22Rv1 (cell line): Measurements from ENCODE around the gene P3H3.

Experiments used
- CTCF ChIP-seq: fragments of 450-650 bp; IDR thresholded peaks from 2 replicates; pipeline ENCODE4 v1.5.1; 2017; ENCODE audit warnings: mild to moderate bottlenecking
- ZFX ChIP-seq: fragments of 450-650 bp; IDR thresholded peaks from 2 replicates; pipeline ENCODE4 v1.6.1; 2017; ENCODE audit warnings: antibody characterized with exemption, borderline replicate concordance

- TF ChIP-seq CTCF (no peak), ZFX (no peak)
Observed at GRCh38 chr12:6779708-6780432, 48.3 kb upstream of the P3H3 start.
